Psoas muscle (tissue), 8 donors: ENCODE data around the gene ALS2CL. TPM values are rescaled to one million over a fixed set of nuclear protein-coding genes. Genes with fewer than 3 reads are reported as not detected.

Source experiments
- ATAC-seq, 4 donors: fragments of 200-7000 bp; cut with Tn5 transposase; one replicate each; pipeline ENCODE4 v1.9.1; 2020; ENCODE audit warnings: moderate library complexity in 3 of 4, mild to moderate bottlenecking in 2 of 4
- DNase-seq, 2 donors: peaks; one replicate each; pipeline ENCODE4 v3.0.0-alpha.2; 2020
- H3K27ac ChIP-seq: fragments of 200-600 bp; one replicate; pipeline ENCODE4 v1.8.0; 2022
- H3K27me3 ChIP-seq, 3 donors: fragments of 200-600 bp in 1 of 3; one replicate each; pipeline versions ENCODE4 v1.6.1 to v1.8.0; 2013 to 2022; ENCODE audit warnings: low read length in 2 of 3, mild to moderate bottlenecking in 2 of 3, moderate library complexity in 1 of 3; ENCODE audit not compliant: insufficient read depth in 3 of 3
- H3K36me3 ChIP-seq, 2 donors: fragments of 200-600 bp in 1 of 2; one replicate each; pipeline versions ENCODE4 v1.6.1 to v1.8.0; 2013 to 2022; ENCODE audit warnings: low read depth in 1 of 2, mild to moderate bottlenecking in 1 of 2, moderate library complexity in 1 of 2; ENCODE audit not compliant: insufficient read depth in 1 of 2
- H3K4me1 ChIP-seq: fragments of 200-600 bp; one replicate; pipeline ENCODE4 v1.8.0; 2022
- H3K4me3 ChIP-seq: fragments of 200-600 bp; one replicate; pipeline ENCODE4 v1.8.0; 2022; ENCODE audit warnings: mild to moderate bottlenecking
- H3K9me3 ChIP-seq: fragments of 200-600 bp; one replicate; pipeline ENCODE4 v1.8.0; 2022
- CTCF ChIP-seq: fragments of 200-600 bp; IDR thresholded peaks from one replicate; pipeline ENCODE4 v1.8.0; 2022; ENCODE audit warnings: antibody characterized with exemption
- WGBS, 3 donors: extraction: QIAGEN DNeasy Blood & Tissue Kit; methylation state at CpG; one replicate each; pipeline versions ENCODE4 v1.1.6 to v1.1.7; 2013; 5-methylcytosine and 5-hydroxymethylcytosine counted together
- intact Hi-C, 2 donors: fragments of 100-400 bp; cut with DNase I; formaldehyde crosslinking; loops; one replicate each; pipeline versions ENCODE4 v1.11.0 to v1.14.2; 2022
- polyA plus RNA-seq, 3 donors: library from polyadenylated mRNA; stranded (reverse); fragments of 200-250 nt; gene quantifications; one replicate each; pipeline ENCODE4 v1.2.3, GENCODE V29; 2013
- total RNA-seq, 4 donors: library from RNA; stranded (reverse); fragmentation: NEBNext Ultra II Directional in 2 of 4; extraction: Animal tissue kit (Norgen Biotek cat#: 25700) in 2 of 4; gene quantifications; one replicate each; pipeline versions ENCODE4 v1.2.1 to v1.2.4, GENCODE V29; 2021 to 2023
- donor health status: healthy with polysubstance abuse.
- donor health status: DM: no; HTN: no; CAD: no; lungs with moderate emphysema.
- donor health status: Bipolar disorder and iron deficiency.
- donor health status: healthy.
- donor health status: DM: yes; HTN: yes; CAD: no.
- donor health status: DM: no; HTN: no; CAD: no.
- donor health status: DM: no; HTN: no; CAD: no.
- donor health status: DM: yes; HTN: yes; CAD: no.

ALS2CL gene
- total and polyA plus RNA-seq, 7 donors: 5.0 to 10.1 (median 6.3) TPM

- WGBS, 3 donors: 78 to 90% (median 87%) methylated on average over 3 of the region's 3 CpGs
- H3K36me3 ChIP-seq: no peaks in the 10 kb centered on the region
- DNase-seq: no peak
- TF ChIP-seq CTCF: no peak
- H3K4me3 ChIP-seq: no peak overlapping the region
- H3K27ac ChIP-seq: no peak overlapping the region
- peaks cover 6% of the 10 kb centered on the region for H3K9me3 ChIP-seq
- H3K27me3 ChIP-seq: no peaks in the 10 kb centered on the region
- ATAC-seq: no peak
- intact Hi-C loops: no loop called here
- H3K4me1 ChIP-seq: peaks cover 5% of the 10 kb centered on the region
Measured at GRCh38 chr3:46649436-46649835, 44.0 kb downstream of the ALS2CL start.

GRCh38 chr3:46648096-46648495 lies 45.4 kb downstream of the ALS2CL start:
- TF ChIP-seq CTCF: no peak
- peaks cover 5% of the 10 kb centered on the region for H3K4me1 ChIP-seq
- H3K4me3 ChIP-seq: no peak overlapping the region
- WGBS, 3 donors: 48 to 99% (median 96%) methylated on average over 2 of the region's 2 CpGs
- no peaks in the 10 kb centered on the region for H3K27me3 ChIP-seq
- no peak for DNase-seq
- H3K9me3 ChIP-seq: peaks cover 6% of the 10 kb centered on the region
- no peak overlapping the region for H3K27ac ChIP-seq
- no peak for ATAC-seq
- intact Hi-C loops: no loop called here
- H3K36me3 ChIP-seq: no peaks in the 10 kb centered on the region

GRCh38 chr3:46646700-46647099 lies 46.8 kb downstream of the ALS2CL start:
- ATAC-seq (peak; percentile 67 to 98 (median 82)), DNase-seq (no peak)
- Histone ChIP-seq H3K4me3 (no peak overlapping the region), H3K4me1 (peaks cover 5% of the 10 kb centered on the region), H3K27me3 (no peaks in the 10 kb centered on the region), H3K9me3 (peaks cover 3% of the 10 kb centered on the region), H3K36me3 (no peaks in the 10 kb centered on the region), H3K27ac (no peak overlapping the region)
- TF ChIP-seq CTCF: no peak
- intact Hi-C loops: no loop called here
- WGBS, 3 donors: 42 to 67% (median 57%) methylated on average over 6 of the region's 6 CpGs

- ATAC-seq: no peak
- no peak for TF ChIP-seq CTCF
- 73 to 91% (median 85%) methylated on average over 1 of the region's 1 CpG for WGBS, 3 donors
- Histone ChIP-seq H3K9me3 (peaks cover 2% of the 10 kb centered on the region), H3K4me3 (no peak overlapping the region), H3K4me1 (peaks cover 5% of the 10 kb centered on the region), H3K27ac (no peak overlapping the region), H3K27me3 (no peaks in the 10 kb centered on the region), H3K36me3 (no peaks in the 10 kb centered on the region)
- DNase-seq: no peak
- intact Hi-C loops: no loop called here
Measured at GRCh38 chr3:46643701-46644100, 49.8 kb downstream of the ALS2CL start.

- WGBS, 3 donors: 90 to 95% (median 92%) methylated on average over 6 of the region's 6 CpGs
- no peak for TF ChIP-seq CTCF
- no peaks in the 10 kb centered on the region for H3K27me3 ChIP-seq
- peaks cover 5% of the 10 kb centered on the region for H3K4me1 ChIP-seq
- H3K36me3 ChIP-seq: no peaks in the 10 kb centered on the region
- H3K27ac ChIP-seq: no peak overlapping the region
- intact Hi-C loops: no loop called here
- no peak overlapping the region for H3K4me3 ChIP-seq
- DNase-seq (no peak), ATAC-seq (no peak)
- peaks cover 2% of the 10 kb centered on the region for H3K9me3 ChIP-seq
Measured at GRCh38 chr3:46642971-46643370, 50.5 kb downstream of the ALS2CL start.
